B cell (primary cell): ENCODE results near the gene PYHIN1. TPM values are rescaled to one million over a fixed set of nuclear protein-coding genes. Genes with fewer than 3 reads are reported as not detected.

Experiments
- ATAC-seq: fragments of 200-7000 bp; cut with Tn5 transposase; one replicate; pipeline ENCODE4 v1.10.0; 2021; ENCODE audit warnings: low read depth, mild to moderate bottlenecking, moderate number of reproducible peaks, moderate library complexity
- CTCF ChIA-PET: fragments of 350-600 bp; sonication (Branson Sonifier 250); formaldehyde crosslinking; loops from one replicate; lab custom pipeline; 2021; ENCODE audit warnings: antibody characterized with exemption, inconsistent platforms; lab: Charles Lee
- POLR2A ChIA-PET: fragments of 350-600 bp; sonication (Branson Sonifier 250); formaldehyde crosslinking; loops from one replicate; lab custom pipeline; 2021; ENCODE audit warnings: antibody characterized with exemption; lab: Charles Lee
- DNase-seq: peaks from one replicate; pipeline ENCODE4 v3.0.0; 2013
- H2AFZ ChIP-seq: 2 replicates; pipeline ENCODE4 v1.6.1; 2012; ENCODE audit warnings: mild to moderate bottlenecking, low read depth, low read length; ENCODE audit not compliant: insufficient read depth, poor library complexity, severe bottlenecking
- H3K27ac ChIP-seq, 2 donors: 1 replicate in 1 of 2; 2 replicates in 1 of 2; pipeline ENCODE4 v1.5.1; 2012 to 2013; ENCODE audit warnings: low read length in 2 of 2, mild to moderate bottlenecking in 2 of 2, moderate library complexity in 1 of 2
- H3K27me3 ChIP-seq, 4 experiments: fragments of 200-600 bp in 1 of 4; sonication (generic) in 1 of 4; replicated peaks in 1 of 4; 1 replicate in 2 of 4; 2 replicates in 2 of 4; pipeline versions ENCODE4 v1.6.1 to v1.7.0; 2013 to 2016; ENCODE audit warnings: low read length in 3 of 4, mild to moderate bottlenecking in 2 of 4, mixed read lengths in 1 of 4, moderate library complexity in 1 of 4; ENCODE audit not compliant: insufficient read depth in 4 of 4, control insufficient read depth in 3 of 4; ENCODE audit errors: control extremely low read depth in 1 of 4
- H3K36me3 ChIP-seq, 2 experiments: replicated peaks in 1 of 2; 1 replicate in 1 of 2; 2 replicates in 1 of 2; pipeline versions ENCODE4 v1.6.1 to v1.7.1; 2013; ENCODE audit warnings: low read length in 1 of 2; ENCODE audit not compliant: insufficient read depth in 2 of 2, control insufficient read depth in 1 of 2; ENCODE audit errors: control extremely low read depth in 1 of 2, extremely low read depth in 1 of 2
- H3K4me1 ChIP-seq, 2 donors: fragments of 200-600 bp in 1 of 2; sonication (generic) in 1 of 2; 1 replicate in 1 of 2; 2 replicates in 1 of 2; pipeline versions ENCODE4 v1.5.1 to v1.6.1; 2013 to 2017; ENCODE audit warnings: low read length in 2 of 2; ENCODE audit not compliant: control insufficient read depth in 2 of 2, insufficient read depth in 2 of 2
- H3K4me2 ChIP-seq: replicated peaks from 2 replicates; pipeline ENCODE3; 2012; ENCODE audit warnings: mild to moderate bottlenecking, low read depth, low read length; ENCODE audit not compliant: poor library complexity, severe bottlenecking
- H3K4me3 ChIP-seq, 5 experiments: fragments of 200-600 bp in 1 of 5; sonication (generic) in 1 of 5; 1 replicate in 3 of 5; 2 replicates in 2 of 5; pipeline versions ENCODE4 v1.5.1 to v1.7.0; 2011 to 2016; ENCODE audit warnings: low read length in 4 of 5, mild to moderate bottlenecking in 4 of 5, low read depth in 2 of 5, control low read depth in 1 of 5, moderate library complexity in 1 of 5; ENCODE audit not compliant: insufficient read depth in 1 of 5; ENCODE audit errors: control extremely low read depth in 1 of 5, extremely low read depth in 1 of 5
- H3K79me2 ChIP-seq: fragments of 200-600 bp; sonication (generic); one replicate; pipeline ENCODE4 v1.6.0; 2016; ENCODE audit warnings: low read length; ENCODE audit not compliant: control insufficient read depth, insufficient read depth
- H3K9ac ChIP-seq: fragments of 200-600 bp; sonication (generic); 2 replicates; pipeline ENCODE4 v1.6.1; 2017; ENCODE audit warnings: mild to moderate bottlenecking, low read length, moderate library complexity
- H3K9me3 ChIP-seq, 3 donors: one replicate each; pipeline versions ENCODE4 v1.6.1 to v1.7.1; 2013; ENCODE audit warnings: low read length in 2 of 3; ENCODE audit not compliant: control insufficient read depth in 2 of 3, insufficient read depth in 1 of 3; ENCODE audit errors: control extremely low read depth in 1 of 3
- H4K20me1 ChIP-seq: 2 replicates; pipeline ENCODE4 v1.6.0; 2012; ENCODE audit warnings: mild to moderate bottlenecking, low read length; ENCODE audit not compliant: insufficient read depth, control insufficient read depth, poor library complexity, severe bottlenecking
- H3K27ac Mint-ChIP-seq: one replicate; pipeline ENCODE4 v1.8.0; 2021; ENCODE audit warnings: mixed read lengths
- H3K27me3 Mint-ChIP-seq: one replicate; pipeline ENCODE4 v1.8.0; 2021; ENCODE audit warnings: mixed read lengths
- H3K4me1 Mint-ChIP-seq: one replicate; pipeline ENCODE4 v1.8.0; 2021; ENCODE audit warnings: mixed read lengths
- H3K4me3 Mint-ChIP-seq: one replicate; pipeline ENCODE4 v1.8.0; 2021; ENCODE audit warnings: mixed read lengths
- H3K9me3 Mint-ChIP-seq: one replicate; pipeline ENCODE4 v1.8.0; 2022; ENCODE audit warnings: mixed read lengths; ENCODE audit not compliant: insufficient read depth
- EZH2 ChIP-seq: IDR thresholded peaks from 2 replicates; pipeline ENCODE4 v1.6.1; 2012; ENCODE audit warnings: borderline replicate concordance, low read depth, mild to moderate bottlenecking, moderate library complexity, low read length; ENCODE audit not compliant: insufficient read depth, poor library complexity, severe bottlenecking
- WGBS: methylation state at CpG from one replicate; pipeline ENCODE4 v1.1.5; 2013; ENCODE audit warnings: missing lambda C conversion rate; ENCODE audit not compliant: insufficient coverage; 5-methylcytosine and 5-hydroxymethylcytosine counted together
- intact Hi-C: fragments of 100-400 bp; cut with micrococcal nuclease; formaldehyde crosslinking; loops from one replicate; pipeline ENCODE4 v1.10.0; 2022
- polyA minus RNA-seq: library from RNA; depleted of rRNA, polyadenylated mRNA; stranded (reverse); fragments of >200 nt; gene quantifications from 2 replicates; pipeline ENCODE4 v1.2.3, GENCODE V29; 2012
- polyA plus RNA-seq: library from polyadenylated mRNA; depleted of rRNA; stranded (reverse); fragments of >200 nt; gene quantifications from 2 replicates; pipeline ENCODE4 v1.2.3, GENCODE V29; 2012
- total RNA-seq, 2 donors: library from RNA; stranded (reverse); fragments of 120-200 nt in 1 of 2; gene quantifications; 1 replicate in 1 of 2; 2 replicates in 1 of 2; pipeline versions ENCODE4 v1.2.3 to v1.2.4, GENCODE V29; 2013 to 2022
- TF ChIP-seq, protein P1 (sequence below): fragments of 200-600 bp; IDR thresholded peaks from one replicate; pipeline ENCODE4 v1.8.0; 2022; ENCODE audit warnings: antibody characterized with exemption, mild to moderate bottlenecking

The PYHIN1 gene
- 12.0 and 13.9 TPM in 2 replicates for total RNA-seq
- total RNA-seq (2013): 27.4 TPM
- 5.5 and 8.6 TPM in 2 replicates for polyA plus RNA-seq
- polyA minus RNA-seq: 6.2 and 8.5 TPM in 2 replicates

DNA sequence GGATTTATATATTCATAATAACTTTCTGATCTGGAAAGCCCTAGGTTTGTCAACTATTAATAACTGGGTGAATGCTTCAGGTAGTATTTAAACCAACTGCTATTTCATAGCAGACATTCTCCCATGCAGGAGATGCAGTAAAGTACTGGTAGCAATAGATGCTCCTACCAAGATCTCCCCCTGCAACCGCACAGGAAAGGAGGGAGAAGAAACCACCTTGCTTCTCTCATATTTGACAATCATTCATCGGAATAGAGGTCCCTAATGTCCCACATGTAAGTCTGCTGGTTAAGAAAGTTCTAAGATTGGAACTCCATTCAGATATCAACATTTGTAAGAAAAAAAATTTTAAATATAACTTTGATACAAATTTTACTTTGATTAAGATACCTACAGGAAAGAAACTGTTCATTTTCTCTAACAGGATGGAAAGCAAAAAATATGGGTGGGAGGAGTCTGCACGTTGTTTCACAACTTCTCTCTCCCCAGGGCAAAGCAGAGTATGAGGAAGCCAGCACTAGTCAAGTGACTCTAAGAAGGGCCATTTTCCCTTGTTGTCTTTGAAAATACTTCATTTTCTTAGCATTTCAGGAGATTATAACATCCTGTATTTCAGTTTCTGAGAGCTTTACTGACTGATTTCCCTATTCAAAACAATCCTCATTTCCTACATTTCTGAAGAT, at the start of gene PYHIN1:
PYHIN1 (plus strand) TSS at position 498 of the 683 bp plus-strand sequence. CDS start 5,359 bp downstream, outside the sequence.
- peak within 1 kb of the TSS; percentile 34 to 72 (median 42) for H3K4me3 ChIP-seq

DNA sequence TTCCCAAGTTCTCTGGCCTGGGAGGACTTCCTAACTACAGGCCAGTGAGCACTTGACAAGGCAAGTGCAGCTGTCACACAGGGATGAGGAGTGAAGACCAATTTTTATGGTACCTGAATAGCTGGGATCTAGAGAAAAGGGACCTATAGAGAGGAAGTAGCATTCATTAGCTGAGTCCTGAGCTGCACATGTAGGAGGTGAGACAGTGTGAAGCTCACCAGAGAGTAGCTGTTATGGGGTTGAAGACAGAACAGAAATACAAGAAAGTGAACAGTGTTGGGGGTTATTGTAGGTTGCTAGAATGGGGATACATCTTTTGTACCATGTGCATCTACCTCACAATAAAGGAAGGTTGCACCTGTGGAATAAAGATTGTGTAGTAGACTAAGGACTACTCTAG, 37.7 kb upstream of the PYHIN1 start:
- POLR2A ChIA-PET: no interaction called here
- no peak for ATAC-seq
- Mint-ChIP-seq H3K27me3 (peaks cover 4% of the 10 kb centered on the region), H3K4me1 (no peaks in the 10 kb centered on the region), H3K27ac (no peak overlapping the region), H3K4me3 (no peak overlapping the region), H3K9me3 (peaks cover 6% of the 10 kb centered on the region)
- Histone ChIP-seq H3K4me2 (no peak overlapping the region), H2AFZ (no peak overlapping the region), H3K9me3 (no peaks in the 10 kb centered on the region), H3K4me1 (no peaks in the 10 kb centered on the region), H3K27me3 (no peaks in the 10 kb centered on the region), H3K9ac (no peak overlapping the region), H3K36me3 (no peaks in the 10 kb centered on the region), H3K27ac (no peak overlapping the region), H3K79me2 (no peaks in the 10 kb centered on the region), H3K4me3 (no peak overlapping the region), H4K20me1 (no peaks in the 10 kb centered on the region)
- no peak for DNase-seq
- CTCF ChIA-PET: no interaction called here
- intact Hi-C loops: no loop called here
- no peak for TF ChIP-seq EZH2
- TF ChIP-seq, protein P1, sequence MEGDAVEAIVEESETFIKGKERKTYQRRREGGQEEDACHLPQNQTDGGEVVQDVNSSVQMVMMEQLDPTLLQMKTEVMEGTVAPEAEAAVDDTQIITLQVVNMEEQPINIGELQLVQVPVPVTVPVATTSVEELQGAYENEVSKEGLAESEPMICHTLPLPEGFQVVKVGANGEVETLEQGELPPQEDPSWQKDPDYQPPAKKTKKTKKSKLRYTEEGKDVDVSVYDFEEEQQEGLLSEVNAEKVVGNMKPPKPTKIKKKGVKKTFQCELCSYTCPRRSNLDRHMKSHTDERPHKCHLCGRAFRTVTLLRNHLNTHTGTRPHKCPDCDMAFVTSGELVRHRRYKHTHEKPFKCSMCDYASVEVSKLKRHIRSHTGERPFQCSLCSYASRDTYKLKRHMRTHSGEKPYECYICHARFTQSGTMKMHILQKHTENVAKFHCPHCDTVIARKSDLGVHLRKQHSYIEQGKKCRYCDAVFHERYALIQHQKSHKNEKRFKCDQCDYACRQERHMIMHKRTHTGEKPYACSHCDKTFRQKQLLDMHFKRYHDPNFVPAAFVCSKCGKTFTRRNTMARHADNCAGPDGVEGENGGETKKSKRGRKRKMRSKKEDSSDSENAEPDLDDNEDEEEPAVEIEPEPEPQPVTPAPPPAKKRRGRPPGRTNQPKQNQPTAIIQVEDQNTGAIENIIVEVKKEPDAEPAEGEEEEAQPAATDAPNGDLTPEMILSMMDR: no peak

More for the DNA sequence above, at the start of gene PYHIN1:
- Mint-ChIP-seq H3K9me3 (peaks cover 3% of the 10 kb centered on the region), H3K27me3 (peaks cover 6% of the 10 kb centered on the region), H3K4me3 (peak within 1 kb of the TSS; percentile 88), H3K27ac (peak within 1 kb of the TSS; percentile 76), H3K4me1 (peaks cover 14% of the 10 kb centered on the region)
- Histone ChIP-seq H3K27me3 (no peaks in the 10 kb centered on the region), H3K36me3 (no peaks in the 10 kb centered on the region), H4K20me1 (no peaks in the 10 kb centered on the region), H3K4me2 (peak within 1 kb of the TSS; percentile 41), H2AFZ (peak within 1 kb of the TSS; percentile 27), H3K4me1 (peaks cover 8 to 9% of the 10 kb centered on the region in 2 donors), H3K79me2 (no peaks in the 10 kb centered on the region), H3K9ac (peak within 1 kb of the TSS; percentile 38), H3K27ac (peak within 1 kb of the TSS; percentile 39 to 49), H3K9me3 (peaks cover 4 to 9% (median 5%) of the 10 kb centered on the region in 3 donors)
- intact Hi-C loops: no loop called here
- WGBS: no CpG with 5 or more reads among the region's 3 CpGs
- DNase-seq (peak; percentile 25), ATAC-seq (peak; percentile 61)
- POLR2A ChIA-PET: no interaction called here
- CTCF ChIA-PET: no interaction called here
- TF ChIP-seq, protein P1: no peak
- TF ChIP-seq EZH2: no peak
